Keratinocyte (primary cell): ENCODE measurements around the gene KRT81. TPM values are rescaled to one million over a fixed set of nuclear protein-coding genes. Genes with fewer than 3 reads are reported as not detected.

Experiments used
- DNase-seq: peaks from one replicate; pipeline ENCODE4 v3.0.0-alpha.2; 2011; ENCODE audit warnings: low read depth, missing footprints, low spot score
- FAIRE-seq: peaks from 2 replicates; lab custom pipeline; 2011; peaks lifted over from hg19 to GRCh38; lab: Jason Lieb, UNC
- H2AFZ ChIP-seq: 2 replicates; pipeline ENCODE4 v1.6.0; 2012; ENCODE audit warnings: low read length, control low read depth, inconsistent platforms; ENCODE audit not compliant: control insufficient read depth
- H3K27ac ChIP-seq: 2 replicates; pipeline ENCODE4 v1.5.1; 2011; ENCODE audit warnings: low read length; ENCODE audit not compliant: control insufficient read depth, insufficient read depth
- H3K27me3 ChIP-seq: 3 replicates; pipeline ENCODE4 v1.6.0; 2011; ENCODE audit warnings: low read length; ENCODE audit not compliant: control insufficient read depth, insufficient read depth; ENCODE audit errors: extremely low read depth
- H3K36me3 ChIP-seq, 2 experiments: 2 replicates in 1 of 2; 3 replicates in 1 of 2; pipeline ENCODE4 v1.5.1; 2011; ENCODE audit warnings: low read length in 2 of 2, mild to moderate bottlenecking in 1 of 2; ENCODE audit not compliant: control insufficient read depth in 2 of 2, insufficient read depth in 2 of 2; ENCODE audit errors: extremely low read depth in 1 of 2
- H3K4me1 ChIP-seq: 3 replicates; pipeline ENCODE4 v1.5.1; 2011; ENCODE audit warnings: low read length; ENCODE audit not compliant: control insufficient read depth, insufficient read depth; ENCODE audit errors: extremely low read depth
- H3K4me2 ChIP-seq: 3 replicates; pipeline ENCODE4 v1.6.0; 2011; ENCODE audit warnings: low read depth, low read length; ENCODE audit not compliant: control insufficient read depth, insufficient read depth; ENCODE audit errors: extremely low read depth
- H3K4me3 ChIP-seq, 3 experiments: fragments of 200-600 bp in 1 of 3; sonication (generic) in 1 of 3; 2 replicates in 2 of 3; 3 replicates in 1 of 3; pipeline ENCODE4 v1.5.1; 2011 to 2016; ENCODE audit warnings: low read length in 3 of 3, mild to moderate bottlenecking in 3 of 3, control low read depth in 2 of 3, inconsistent platforms in 1 of 3, low read depth in 1 of 3, mixed read lengths in 1 of 3, mixed run types in 1 of 3, moderate library complexity in 1 of 3; ENCODE audit not compliant: control insufficient read depth in 2 of 3, insufficient read depth in 2 of 3; ENCODE audit errors: extremely low read depth in 1 of 3
- H3K79me2 ChIP-seq: 2 replicates; pipeline ENCODE4 v1.6.0; 2012; ENCODE audit warnings: low read length; ENCODE audit not compliant: control insufficient read depth, insufficient read depth
- H3K9ac ChIP-seq: 3 replicates; pipeline ENCODE4 v1.6.0; 2011; ENCODE audit warnings: low read length; ENCODE audit not compliant: control insufficient read depth, insufficient read depth; ENCODE audit errors: extremely low read depth
- H3K9me1 ChIP-seq: 3 replicates; pipeline ENCODE4 v1.6.0; 2011; ENCODE audit warnings: low read length; ENCODE audit not compliant: control insufficient read depth, insufficient read depth; ENCODE audit errors: extremely low read depth
- H3K9me3 ChIP-seq: 2 replicates; pipeline ENCODE4 v1.5.1; 2012; ENCODE audit warnings: low read depth, low read length; ENCODE audit not compliant: control insufficient read depth
- H4K20me1 ChIP-seq: 3 replicates; pipeline ENCODE4 v1.6.0; 2011; ENCODE audit warnings: low read length; ENCODE audit not compliant: control insufficient read depth, insufficient read depth; ENCODE audit errors: extremely low read depth
- CTCF ChIP-seq, 3 experiments: IDR thresholded peaks in 1 of 3; conservative IDR thresholded peaks in 1 of 3; optimal IDR thresholded peaks in 1 of 3; 2 replicates in 2 of 3; 3 replicates in 1 of 3; pipeline versions ENCODE3 to v1.5.1; 2011; ENCODE audit warnings: low read length in 3 of 3, mild to moderate bottlenecking in 3 of 3, moderate library complexity in 2 of 3, control low read depth in 1 of 3, inconsistent platforms in 1 of 3; ENCODE audit not compliant: insufficient read depth in 2 of 3; ENCODE audit errors: extremely low read depth in 1 of 3
- EZH2 ChIP-seq: IDR thresholded peaks from one replicate; pipeline ENCODE4 v1.6.1; 2012; ENCODE audit warnings: inconsistent platforms, mild to moderate bottlenecking, low read length, moderate library complexity
- dilution Hi-C: fragments of 300-500 bp; cut with MboI; formaldehyde crosslinking; loops from one replicate; pipeline ENCODE4 v1.7.0; 2020; ENCODE audit warnings: low sequenced_read_pairs; ENCODE audit not compliant: extremely low pct_ligation_motif_present
- polyA minus RNA-seq, 3 experiments: library from RNA; depleted of rRNA, polyadenylated mRNA; stranded (reverse); fragments of >200 nt; gene quantifications; 1 replicate in 1 of 3; 2 replicates in 1 of 3; 3 replicates in 1 of 3; pipeline ENCODE4 v1.2.3, GENCODE V29; 2011
- polyA plus RNA-seq, 5 experiments: library from polyadenylated mRNA; depleted of rRNA in 3 of 5; stranded (reverse) in 3 of 5; stranded (forward) in 1 of 5; unstranded in 1 of 5; fragments of >200 nt; gene quantifications; 1 replicate in 1 of 5; 2 replicates in 3 of 5; 3 replicates in 1 of 5; pipeline versions ENCODE4 v1.2.1 to v1.2.3, GENCODE V29; 2011 to 2012; ENCODE audit warnings: missing spikeins in 2 of 5, low read depth in 1 of 5, low replicate concordance in 1 of 5

Gene KRT81
- 0.03 to 0.15 TPM in 2 of 3 replicates, not detected in the other for polyA plus RNA-seq
- 0.96 TPM for polyA plus RNA-seq (2011; ENCODE audit: low read depth)
- polyA plus RNA-seq (2011; cell fraction: cytosol; rRNA removed) = 0.04 and 0.05 TPM in 2 replicates
- polyA plus RNA-seq (2011; cell fraction: nucleus; rRNA removed) = 0.09 TPM in 1 of 2 replicates, not detected in the other
- polyA plus RNA-seq (2012; ENCODE audit: low replicate concordance) = 0.09 and 0.95 TPM in 2 replicates
- polyA minus RNA-seq = 0.20 TPM in 1 of 3 replicates, not detected in the others
- polyA minus RNA-seq (2011; cell fraction: cytosol; rRNA and poly(A)+ RNA removed) = not detected
- not detected in 2 replicates for polyA minus RNA-seq (2011; cell fraction: nucleus; rRNA and poly(A)+ RNA removed)

GRCh38 chr12:52291267-52291935 lies at the start of gene KRT81:
Gene KRT81 (minus strand): TSS chr12:52291534. CDS start chr12:52291465, 69 bp downstream.
- Histone ChIP-seq H3K9me3 (no peaks in the 10 kb centered on the region), H3K79me2 (no peaks in the 10 kb centered on the region), H3K4me1 (no peaks in the 10 kb centered on the region), H3K27ac (no peak within 1 kb of the TSS), H3K4me2 (no peak within 1 kb of the TSS), H4K20me1 (no peaks in the 10 kb centered on the region), H3K27me3 (peaks cover 2% of the 10 kb centered on the region), H3K36me3 (no peaks in the 10 kb centered on the region), H3K9ac (no peak within 1 kb of the TSS), H3K4me3 (no peak within 1 kb of the TSS), H3K9me1 (no peaks in the 10 kb centered on the region), H2AFZ (no peak within 1 kb of the TSS)
- TF ChIP-seq CTCF (optimal IDR thresholded peaks at IDR 0.05 in 1 of 3, IDR thresholded peaks at IDR 0.05 in 1 of 3, conservative IDR thresholded peaks at IDR 0.05 in 1 of 3; ENCODE audit: extremely low read depth in 1 of 3, insufficient read depth in 2 of 3, low read length in 3 of 3) (no peak), EZH2 (no peak)
- dilution Hi-C loops = no loop called here
- FAIRE-seq (no peak), DNase-seq (no peak)

GRCh38 chr12:52338241-52338960 lies 47.1 kb upstream of the KRT81 start:
- no peak overlapping the region for H3K4me3 ChIP-seq
- DNase-seq (peak; percentile 15), FAIRE-seq (peak; percentile 87)
- H3K9me1 ChIP-seq = no peaks in the 10 kb centered on the region
- H3K27me3 ChIP-seq = peaks cover 3% of the 10 kb centered on the region
- no peaks in the 10 kb centered on the region for H3K9me3 ChIP-seq
- TF ChIP-seq EZH2 = no peak
- TF ChIP-seq CTCF (optimal IDR thresholded peaks at IDR 0.05 in 1 of 3, IDR thresholded peaks at IDR 0.05 in 1 of 3, conservative IDR thresholded peaks at IDR 0.05 in 1 of 3; ENCODE audit: extremely low read depth in 1 of 3, insufficient read depth in 2 of 3, low read length in 3 of 3) = peak in 1 of 3 experiments; percentile 10
- no peaks in the 10 kb centered on the region for H3K79me2 ChIP-seq
- H3K9ac ChIP-seq = no peak overlapping the region
- peaks cover 12% of the 10 kb centered on the region for H3K4me1 ChIP-seq
- H3K4me2 ChIP-seq = peak overlapping the region; percentile 40
- no peak overlapping the region for H3K27ac ChIP-seq
- peak overlapping the region; percentile 42 for H2AFZ ChIP-seq
- no peaks in the 10 kb centered on the region for H3K36me3 ChIP-seq
- dilution Hi-C loops = no loop called here
- H4K20me1 ChIP-seq = no peaks in the 10 kb centered on the region
